ENCODE results near the gene ZNF236.

ZNF236 gene

DNA sequence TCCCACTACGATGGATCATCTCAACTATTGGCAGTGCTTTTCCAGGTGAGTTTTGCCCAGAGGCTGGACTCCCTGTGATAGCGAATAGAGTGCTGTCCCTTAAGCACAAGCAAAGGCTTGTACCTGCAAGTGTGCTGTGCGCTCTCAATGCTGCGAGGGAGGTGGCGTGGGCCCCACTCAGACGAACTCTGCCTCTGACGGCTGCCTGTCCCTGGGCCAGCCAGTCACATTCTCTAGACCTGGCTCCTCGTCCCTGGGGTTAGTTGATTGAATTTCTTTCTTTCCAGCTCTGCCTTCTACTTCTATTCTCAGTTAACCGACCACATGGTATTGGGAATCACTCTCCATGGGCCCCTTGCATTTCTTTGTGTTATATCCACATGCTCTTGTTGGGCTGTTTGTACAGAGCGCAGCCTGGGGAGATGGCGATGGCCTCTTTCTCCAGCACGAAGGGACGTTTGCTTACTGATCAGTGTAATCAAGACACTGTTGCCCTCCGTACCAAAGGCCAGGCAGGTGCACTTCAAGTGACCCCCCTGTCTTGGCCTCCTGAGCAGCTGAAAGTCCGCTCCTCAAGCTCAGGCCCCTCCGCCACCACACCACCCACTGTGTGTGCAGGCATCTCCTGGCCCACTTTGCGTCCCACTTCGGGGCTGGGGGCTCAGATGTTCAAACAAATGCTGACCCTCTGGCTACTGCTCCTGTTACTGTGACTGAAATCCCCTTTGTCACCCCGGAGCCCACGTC is 151.3 kb downstream of the ZNF236 start:
- WGBS (ENCODE audit: insufficient coverage): 96% methylated on average over 20 of the region's 20 CpGs
- POLR2A ChIA-PET: no interaction called here
- Histone ChIP-seq H3K27ac (ENCODE audit: insufficient read depth in 1 of 2, low read depth in 1 of 2, low read length in 2 of 2, poor library complexity in 1 of 2, severe bottlenecking in 2 of 2) (no peak overlapping the region), H3K4me1 (ENCODE audit: control extremely low read depth in 1 of 4, control insufficient read depth in 4 of 4, insufficient read depth in 4 of 4, low read length in 3 of 4) (peaks cover 0 to 8% (median 0%) of the 10 kb centered on the region in 4 experiments), H3K36me3 (ENCODE audit: control insufficient read depth in 4 of 4, insufficient read depth in 4 of 4, low read length in 3 of 4) (peaks cover 0 to 9% (median 5%) of the 10 kb centered on the region in 4 experiments), H3K9me3 (ENCODE audit: control extremely low read depth in 1 of 5, control insufficient read depth in 4 of 5, insufficient read depth in 2 of 5, low read depth in 1 of 5, low read length in 4 of 5) (no peaks in the 10 kb centered on the region), H3K4me3 (ENCODE audit: control insufficient read depth in 1 of 7, extremely low read depth in 1 of 7, insufficient read depth in 4 of 7, low read depth in 2 of 7, low read length in 6 of 7) (no peak overlapping the region), H3K27me3 (replicated peaks in 2 of 5; ENCODE audit: control insufficient read depth in 4 of 5, insufficient read depth in 5 of 5, low read length in 4 of 5) (no peaks in the 10 kb centered on the region)
- DNase-seq: no peak
- CTCF ChIA-PET: interaction anchor here (1.8 kb wide), 1 partner anchor 9 kb away, joined by 5 read pairs; no protein-coding TSS in a partner anchor

DNA sequence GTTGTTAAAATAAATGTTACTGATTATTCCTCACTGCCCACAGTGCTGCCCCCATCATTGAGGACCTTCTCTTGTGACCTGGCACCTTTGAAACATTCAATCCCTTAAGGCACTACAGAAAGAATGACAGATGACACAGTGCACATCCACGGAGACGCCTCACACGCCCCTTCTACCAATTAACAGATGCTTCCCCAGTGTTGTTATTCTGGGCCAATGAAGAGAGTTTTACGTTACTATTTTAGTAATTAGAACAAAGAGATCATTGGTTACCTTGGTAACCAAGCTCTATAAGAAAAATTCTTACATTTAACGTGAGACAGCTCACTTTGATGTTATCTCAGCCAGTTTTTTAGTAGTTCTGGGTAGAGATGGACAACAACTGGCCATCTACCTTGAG is 152.0 kb downstream of the ZNF236 start:
- ChIA-PET POLR2A (no interaction called here), CTCF (interaction anchor here (1.8 kb wide), 1 partner anchor 8 kb away, joined by 5 read pairs; no protein-coding TSS in a partner anchor)
- whole genome bisulfite sequencing (ENCODE audit: insufficient coverage): 94% methylated on average over 3 of the region's 5 CpGs
- Histone ChIP-seq H3K9me3 (ENCODE audit: control extremely low read depth in 1 of 5, control insufficient read depth in 4 of 5, insufficient read depth in 2 of 5, low read depth in 1 of 5, low read length in 4 of 5) (no peaks in the 10 kb centered on the region), H3K4me3 (ENCODE audit: control insufficient read depth in 1 of 7, extremely low read depth in 1 of 7, insufficient read depth in 4 of 7, low read depth in 2 of 7, low read length in 6 of 7) (no peak overlapping the region), H3K4me1 (ENCODE audit: control extremely low read depth in 1 of 4, control insufficient read depth in 4 of 4, insufficient read depth in 4 of 4, low read length in 3 of 4) (peaks cover 0 to 8% (median 0%) of the 10 kb centered on the region in 4 experiments), H3K36me3 (ENCODE audit: control insufficient read depth in 4 of 4, insufficient read depth in 4 of 4, low read length in 3 of 4) (peaks cover 0 to 3% (median 1%) of the 10 kb centered on the region in 4 experiments), H3K27ac (ENCODE audit: insufficient read depth in 1 of 2, low read depth in 1 of 2, low read length in 2 of 2, poor library complexity in 1 of 2, severe bottlenecking in 2 of 2) (no peak overlapping the region), H3K27me3 (replicated peaks in 2 of 5; ENCODE audit: control insufficient read depth in 4 of 5, insufficient read depth in 5 of 5, low read length in 4 of 5) (no peaks in the 10 kb centered on the region)
- no peak for DNase-seq

DNA sequence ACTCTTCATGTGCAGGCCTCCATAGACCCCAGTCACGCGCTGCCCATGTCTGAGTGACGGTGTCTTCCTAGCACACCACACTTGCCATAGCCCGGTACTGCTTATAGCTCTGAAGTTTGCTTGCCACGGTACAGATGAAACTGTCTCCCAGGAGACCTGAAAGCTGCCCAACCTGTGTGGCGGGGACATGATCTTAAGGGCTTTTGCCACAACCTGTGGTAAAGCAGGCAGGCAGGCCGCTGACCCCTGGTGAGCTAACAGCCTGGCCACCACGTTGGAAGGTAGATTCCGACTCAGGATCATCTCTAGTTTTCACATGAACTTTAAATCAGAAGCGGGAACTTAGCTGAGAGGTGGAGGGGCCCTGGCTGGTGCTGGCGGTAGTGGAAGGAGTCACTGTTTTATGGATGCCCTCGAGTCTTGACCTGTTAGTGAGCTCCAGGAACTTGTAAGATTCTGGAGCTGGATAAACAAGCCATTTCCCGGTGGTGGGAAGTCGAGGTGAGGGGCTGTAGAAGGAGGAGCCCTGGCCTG is 153.3 kb downstream of the ZNF236 start:
- ChIA-PET POLR2A (no interaction called here), CTCF (interaction anchor here (0.6 to 1.1 kb wide), 2 partner anchors 36 to 237 kb away, joined by 3 to 4 read pairs; no protein-coding TSS in a partner anchor)
- H3K27me3 ChIP-seq (replicated peaks in 2 of 5; ENCODE audit: control insufficient read depth in 4 of 5, insufficient read depth in 5 of 5, low read length in 4 of 5): no peaks in the 10 kb centered on the region
- H3K9me3 ChIP-seq (ENCODE audit: control extremely low read depth in 1 of 5, control insufficient read depth in 4 of 5, insufficient read depth in 2 of 5, low read depth in 1 of 5, low read length in 4 of 5): no peaks in the 10 kb centered on the region
- H3K27ac ChIP-seq (ENCODE audit: insufficient read depth in 1 of 2, low read depth in 1 of 2, low read length in 2 of 2, poor library complexity in 1 of 2, severe bottlenecking in 2 of 2): no peak overlapping the region
- WGBS (ENCODE audit: insufficient coverage): 96% methylated on average over 14 of the region's 14 CpGs
- H3K4me1 ChIP-seq (ENCODE audit: control extremely low read depth in 1 of 4, control insufficient read depth in 4 of 4, insufficient read depth in 4 of 4, low read length in 3 of 4): peaks cover 0 to 8% (median 0%) of the 10 kb centered on the region in 4 experiments
- peaks cover 0 to 3% (median 1%) of the 10 kb centered on the region in 4 experiments for H3K36me3 ChIP-seq (ENCODE audit: control insufficient read depth in 4 of 4, insufficient read depth in 4 of 4, low read length in 3 of 4)
- no peak overlapping the region for H3K4me3 ChIP-seq (ENCODE audit: control insufficient read depth in 1 of 7, extremely low read depth in 1 of 7, insufficient read depth in 4 of 7, low read depth in 2 of 7, low read length in 6 of 7)
- DNase-seq: no peak

DNA sequence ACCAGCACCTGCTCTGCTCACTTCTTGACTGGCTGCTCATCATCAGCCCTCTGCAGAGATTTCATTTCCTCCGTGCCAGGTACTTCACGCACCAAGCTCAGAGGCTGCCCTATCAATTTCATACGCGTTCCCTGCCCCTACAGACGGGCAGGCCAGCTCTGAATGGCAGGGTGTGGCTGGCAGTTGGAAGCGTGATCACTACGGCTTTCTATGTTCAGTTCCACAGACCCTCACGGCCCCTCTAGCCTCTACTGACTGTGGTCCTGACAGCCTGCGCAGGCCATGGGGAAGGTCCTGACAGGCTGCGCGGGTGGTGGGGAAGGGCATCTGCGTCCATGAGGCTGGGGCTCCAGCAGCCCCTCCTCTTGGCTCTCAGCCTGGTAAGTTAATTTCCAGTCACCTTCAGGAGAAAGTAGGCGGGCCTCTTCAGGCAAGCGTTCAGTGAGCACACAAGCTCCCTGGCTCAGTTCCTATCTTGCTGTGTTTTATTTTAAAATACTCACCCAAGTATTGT is 154.8 kb downstream of the ZNF236 start:
- POLR2A ChIA-PET: interaction anchor here (0.6 kb wide), 1 partner anchor 147 kb away, joined by 3 read pairs; no protein-coding TSS in a partner anchor
- Histone ChIP-seq H3K4me3 (ENCODE audit: control insufficient read depth in 1 of 7, extremely low read depth in 1 of 7, insufficient read depth in 4 of 7, low read depth in 2 of 7, low read length in 6 of 7) (no peak overlapping the region), H3K4me1 (ENCODE audit: control extremely low read depth in 1 of 4, control insufficient read depth in 4 of 4, insufficient read depth in 4 of 4, low read length in 3 of 4) (no peaks in the 10 kb centered on the region), H3K27me3 (replicated peaks in 2 of 5; ENCODE audit: control insufficient read depth in 4 of 5, insufficient read depth in 5 of 5, low read length in 4 of 5) (no peaks in the 10 kb centered on the region), H3K9me3 (ENCODE audit: control extremely low read depth in 1 of 5, control insufficient read depth in 4 of 5, insufficient read depth in 2 of 5, low read depth in 1 of 5, low read length in 4 of 5) (no peaks in the 10 kb centered on the region), H3K27ac (ENCODE audit: insufficient read depth in 1 of 2, low read depth in 1 of 2, low read length in 2 of 2, poor library complexity in 1 of 2, severe bottlenecking in 2 of 2) (no peak overlapping the region), H3K36me3 (ENCODE audit: control insufficient read depth in 4 of 4, insufficient read depth in 4 of 4, low read length in 3 of 4) (peaks cover 0 to 3% (median 1%) of the 10 kb centered on the region in 4 experiments)
- no peak for DNase-seq
- CTCF ChIA-PET: interaction anchor here (1.3 kb wide), 1 partner anchor 14 kb away, joined by 3 read pairs; no protein-coding TSS in a partner anchor
- 96% methylated on average over 13 of the region's 14 CpGs for WGBS (ENCODE audit: insufficient coverage)

DNA sequence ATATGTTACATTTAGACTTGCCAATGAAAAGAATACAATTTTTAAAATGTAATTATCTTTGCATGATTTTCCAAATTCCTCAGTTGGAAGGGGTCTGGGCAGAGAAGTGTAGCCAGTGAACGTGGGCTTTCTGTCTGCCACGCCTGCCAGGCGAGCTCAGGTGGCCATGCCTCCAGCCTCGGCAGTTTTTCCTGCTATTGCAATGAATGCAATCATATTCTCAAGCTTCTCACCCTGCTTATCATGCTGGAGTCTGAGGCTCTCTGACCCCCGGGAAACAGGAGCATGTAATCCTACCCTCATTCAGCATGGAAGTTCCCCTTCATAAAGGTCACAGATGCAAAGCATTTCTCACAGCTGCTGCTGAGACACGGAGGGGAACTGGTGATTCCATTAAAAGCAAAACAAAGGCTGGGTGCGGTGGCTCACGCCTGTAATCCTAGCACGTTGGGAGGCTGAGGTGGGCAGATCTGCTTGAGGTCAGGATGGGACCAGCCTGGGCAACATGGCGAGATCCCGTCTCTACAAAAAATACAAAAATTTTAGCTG is 155.4 kb downstream of the ZNF236 start:
- DNase-seq: no peak
- H3K4me1 ChIP-seq (ENCODE audit: control extremely low read depth in 1 of 4, control insufficient read depth in 4 of 4, insufficient read depth in 4 of 4, low read length in 3 of 4): no peaks in the 10 kb centered on the region
- ChIA-PET CTCF (interaction anchor here (1.3 kb wide), 1 partner anchor 14 kb away, joined by 3 read pairs; no protein-coding TSS in a partner anchor), POLR2A (no interaction called here)
- H3K36me3 ChIP-seq (ENCODE audit: control insufficient read depth in 4 of 4, insufficient read depth in 4 of 4, low read length in 3 of 4): peaks cover 0 to 3% (median 1%) of the 10 kb centered on the region in 4 experiments
- no peaks in the 10 kb centered on the region for H3K9me3 ChIP-seq (ENCODE audit: control extremely low read depth in 1 of 5, control insufficient read depth in 4 of 5, insufficient read depth in 2 of 5, low read depth in 1 of 5, low read length in 4 of 5)
- no peak overlapping the region for H3K4me3 ChIP-seq (ENCODE audit: control insufficient read depth in 1 of 7, extremely low read depth in 1 of 7, insufficient read depth in 4 of 7, low read depth in 2 of 7, low read length in 6 of 7)
- no peak overlapping the region for H3K27ac ChIP-seq (ENCODE audit: insufficient read depth in 1 of 2, low read depth in 1 of 2, low read length in 2 of 2, poor library complexity in 1 of 2, severe bottlenecking in 2 of 2)
- WGBS (ENCODE audit: insufficient coverage): 92% methylated on average over 10 of the region's 11 CpGs
- no peaks in the 10 kb centered on the region for H3K27me3 ChIP-seq (replicated peaks in 2 of 5; ENCODE audit: control insufficient read depth in 4 of 5, insufficient read depth in 5 of 5, low read length in 4 of 5)

DNA sequence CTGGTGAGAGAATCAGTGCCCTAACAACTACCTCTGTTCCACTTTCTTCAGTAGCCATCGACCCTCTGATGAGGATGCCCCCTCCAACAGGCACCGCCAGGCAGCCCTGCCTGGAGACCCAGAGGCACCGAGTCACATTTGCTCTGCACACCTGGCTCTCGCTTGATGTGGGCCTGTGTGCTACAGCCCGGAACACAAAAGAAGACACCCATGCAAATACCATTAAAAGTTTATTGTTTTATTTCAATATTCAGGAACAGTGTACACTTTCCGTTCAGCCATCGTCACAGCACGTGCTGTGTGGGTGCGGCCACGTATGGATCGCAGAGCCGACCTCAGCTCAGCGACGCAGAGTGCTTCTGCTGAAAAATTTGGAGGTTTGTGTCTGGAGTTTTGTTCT is 156.3 kb downstream of the ZNF236 start:
- 94% methylated on average over 11 of the region's 14 CpGs for WGBS (ENCODE audit: insufficient coverage)
- CTCF ChIA-PET: interaction anchor here (1.3 kb wide), 1 partner anchor 15 kb away, joined by 3 read pairs; no protein-coding TSS in a partner anchor

More for the DNA sequence above, 156.3 kb downstream of the ZNF236 start:
- no peak for DNase-seq
- H3K4me1 ChIP-seq (ENCODE audit: control extremely low read depth in 1 of 4, control insufficient read depth in 4 of 4, insufficient read depth in 4 of 4, low read length in 3 of 4): peaks cover 0 to 8% (median 2%) of the 10 kb centered on the region in 4 experiments
- no peak overlapping the region for H3K27ac ChIP-seq (ENCODE audit: insufficient read depth in 1 of 2, low read depth in 1 of 2, low read length in 2 of 2, poor library complexity in 1 of 2, severe bottlenecking in 2 of 2)
- no peaks in the 10 kb centered on the region for H3K9me3 ChIP-seq (ENCODE audit: control extremely low read depth in 1 of 5, control insufficient read depth in 4 of 5, insufficient read depth in 2 of 5, low read depth in 1 of 5, low read length in 4 of 5)
- no peak overlapping the region for H3K4me3 ChIP-seq (ENCODE audit: control insufficient read depth in 1 of 7, extremely low read depth in 1 of 7, insufficient read depth in 4 of 7, low read depth in 2 of 7, low read length in 6 of 7)
- no peaks in the 10 kb centered on the region for H3K27me3 ChIP-seq (replicated peaks in 2 of 5; ENCODE audit: control insufficient read depth in 4 of 5, insufficient read depth in 5 of 5, low read length in 4 of 5)
- POLR2A ChIA-PET: no interaction called here
- H3K36me3 ChIP-seq (ENCODE audit: control insufficient read depth in 4 of 4, insufficient read depth in 4 of 4, low read length in 3 of 4): no peaks in the 10 kb centered on the region
